ENCODE results near the gene VWA8. TPM values are rescaled to one million over a fixed set of nuclear protein-coding genes. Genes with fewer than 3 reads are reported as not detected.
"Not testable (repeated sequence)": the region's sequence is repeated elsewhere in the genome, so short reads cannot be mapped to it uniquely, and the experiment has no call there.

VWA8 gene
- total RNA-seq, 1 experiment from 2014 or later: 22.6 TPM

DNA sequence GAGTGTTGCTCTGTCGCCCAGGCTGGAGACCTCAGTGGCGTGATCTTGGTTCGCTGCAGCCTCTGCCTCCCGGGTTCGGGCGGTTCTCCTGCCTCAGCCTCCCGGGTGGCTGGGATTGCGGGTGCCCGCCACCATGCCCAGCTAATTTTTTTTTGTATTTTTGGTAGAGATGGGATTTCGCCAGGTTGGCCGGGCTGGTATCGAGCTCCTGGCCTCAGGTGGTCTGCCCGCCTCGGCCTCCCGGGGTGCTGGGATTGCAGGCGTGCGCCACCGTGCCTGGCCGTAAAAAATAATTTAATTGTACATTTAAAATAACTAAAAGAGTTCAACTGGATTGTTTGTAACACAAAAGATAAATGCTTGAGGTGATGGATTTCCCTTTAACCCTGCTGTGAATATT is 387.3 kb downstream of the VWA8 start:
- ATAC-seq, POLR2A ChIA-PET: not testable (repeated sequence)

DNA sequence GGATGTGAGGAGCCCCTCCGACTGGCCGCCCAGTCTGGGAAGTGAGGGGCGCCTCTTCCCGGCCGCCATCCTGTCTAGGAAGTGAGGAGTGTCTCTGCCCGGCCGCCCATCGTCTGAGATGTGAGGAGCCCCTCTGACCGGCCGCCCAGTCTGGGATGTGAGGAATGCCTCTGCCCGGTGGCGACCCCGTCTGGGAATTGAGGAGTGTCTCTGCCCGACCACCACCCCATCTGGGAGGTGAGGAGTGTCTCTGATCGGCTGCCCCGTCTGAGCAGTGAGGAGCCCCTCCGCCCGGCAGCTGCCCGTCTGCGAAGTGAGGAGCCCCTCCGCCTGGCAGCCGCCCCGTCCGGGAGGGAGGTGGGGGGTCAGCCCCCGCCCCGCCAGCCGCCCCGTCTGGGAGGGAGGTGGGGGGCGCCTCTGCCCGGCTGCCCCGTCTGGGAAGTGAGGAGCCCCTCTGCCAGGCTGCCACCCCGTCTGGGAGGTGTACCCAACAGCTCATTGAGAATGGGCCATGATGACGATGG is 389.0 kb downstream of the VWA8 start:
- H3K27ac ChIP-seq (ENCODE audit: low read depth, low read length); H3K9me2 ChIP-seq (ENCODE audit: insufficient read depth); H3K4me2 ChIP-seq (ENCODE audit: low read length); RAD21 ChIA-PET (ENCODE audit: low non-redundant PET in 1 of 2, low total read pairs in 2 of 2, uncharacterized antibody in 2 of 2, unreplicated experiment in 2 of 2); H3K9ac ChIP-seq (ENCODE audit: low read length); H3K4me3 ChIP-seq (replicated peaks in 1 of 2; ENCODE audit: low read depth in 1 of 2, low read length in 2 of 2); POLR2A ChIA-PET; H3K27me3 ChIP-seq (ENCODE audit: insufficient read depth, low read length); H4K20me1 ChIP-seq (ENCODE audit: insufficient read depth); ATAC-seq; CTCF ChIA-PET; H2AFZ ChIP-seq (ENCODE audit: low read depth, low read length, poor library complexity, severe bottlenecking); H3K9me3 ChIP-seq (ENCODE audit: control insufficient read depth in 1 of 2, insufficient read depth in 1 of 2, low read depth in 1 of 2, low read length in 2 of 2); intact Hi-C loops (cut with micrococcal nuclease); H3K4me1 ChIP-seq (ENCODE audit: control insufficient read depth in 1 of 2, insufficient read depth in 2 of 2, low read length in 2 of 2); H3K36me3 ChIP-seq (ENCODE audit: control insufficient read depth in 1 of 2, insufficient read depth in 2 of 2, low read length in 2 of 2); BruUV-seq (replicated peaks); DNase-seq (ENCODE audit: low read depth, low spot score); H3K79me2 ChIP-seq (ENCODE audit: insufficient read depth, low read length): not testable (repeated sequence)

More for the DNA sequence above, 387.3 kb downstream of the VWA8 start:
- H2AFZ ChIP-seq (ENCODE audit: low read depth, low read length, poor library complexity, severe bottlenecking); H3K27me3 ChIP-seq (ENCODE audit: insufficient read depth, low read length); H3K27ac ChIP-seq (ENCODE audit: low read depth, low read length); RAD21 ChIA-PET (ENCODE audit: low non-redundant PET in 1 of 2, low total read pairs in 2 of 2, uncharacterized antibody in 2 of 2, unreplicated experiment in 2 of 2); H3K9ac ChIP-seq (ENCODE audit: low read length); DNase-seq (ENCODE audit: low read depth, low spot score); intact Hi-C loops (cut with micrococcal nuclease); H3K9me3 ChIP-seq (ENCODE audit: control insufficient read depth in 1 of 2, insufficient read depth in 1 of 2, low read depth in 1 of 2, low read length in 2 of 2); H3K4me2 ChIP-seq (ENCODE audit: low read length); H4K20me1 ChIP-seq (ENCODE audit: insufficient read depth); H3K4me1 ChIP-seq (ENCODE audit: control insufficient read depth in 1 of 2, insufficient read depth in 2 of 2, low read length in 2 of 2); H3K4me3 ChIP-seq (replicated peaks in 1 of 2; ENCODE audit: low read depth in 1 of 2, low read length in 2 of 2); CTCF ChIA-PET; H3K36me3 ChIP-seq (ENCODE audit: control insufficient read depth in 1 of 2, insufficient read depth in 2 of 2, low read length in 2 of 2); H3K9me2 ChIP-seq (ENCODE audit: insufficient read depth); H3K79me2 ChIP-seq (ENCODE audit: insufficient read depth, low read length); BruUV-seq (replicated peaks): not testable (repeated sequence)

DNA sequence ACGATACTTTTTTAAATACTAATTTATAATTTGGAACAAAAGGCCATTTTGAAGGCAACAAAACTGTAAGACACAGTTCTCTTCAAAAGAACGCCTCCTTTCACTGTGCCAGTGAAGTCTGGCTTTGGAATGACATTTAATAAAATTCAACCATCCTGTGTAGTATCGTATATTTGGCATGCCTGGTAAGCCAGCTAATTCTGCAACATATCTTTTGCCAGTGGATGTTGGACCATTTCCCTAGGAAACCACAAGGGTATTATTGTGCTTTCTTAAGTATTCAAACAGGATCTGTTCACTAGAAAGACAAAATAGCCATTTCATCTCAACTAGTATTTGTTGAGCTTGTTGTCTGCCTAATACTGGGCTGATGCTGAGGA is 391.9 kb downstream of the VWA8 start:
- no peaks in the 10 kb centered on the region for H3K27me3 ChIP-seq (ENCODE audit: insufficient read depth, low read length)
- H3K36me3 ChIP-seq (ENCODE audit: control insufficient read depth in 1 of 2, insufficient read depth in 2 of 2, low read length in 2 of 2): no peaks in the 10 kb centered on the region
- TF ChIP-seq FOSL1 (IDR thresholded peaks at IDR 0.05; ENCODE audit: low read depth) (no peak), SIN3A (IDR thresholded peaks at IDR 0.05; ENCODE audit: low read depth) (no peak), CEBPB (IDR thresholded peaks at IDR 0.05; ENCODE audit: low read depth) (no peak), ZNF274 (IDR thresholded peaks at IDR 0.05; ENCODE audit: low read depth, low read length) (no peak), SP1 (IDR thresholded peaks at IDR 0.05; ENCODE audit: low read depth) (no peak), EZH2phosphoT487 (IDR thresholded peaks at IDR 0.05; ENCODE audit: borderline replicate concordance) (no peak), SRF (IDR thresholded peaks at IDR 0.05; ENCODE audit: low read depth) (no peak)
- H3K4me1 ChIP-seq (ENCODE audit: control insufficient read depth in 1 of 2, insufficient read depth in 2 of 2, low read length in 2 of 2): peaks cover under 1% of the 10 kb centered on the region in 2 experiments; a peak in 2 of 4 replicates
- ATAC-seq (no peak), DNase-seq (ENCODE audit: low read depth, low spot score) (no peak)
- no TSS peak for BruUV-seq (replicated peaks)
- no peaks in the 10 kb centered on the region for H3K9me2 ChIP-seq (ENCODE audit: insufficient read depth)
- H4K20me1 ChIP-seq (ENCODE audit: insufficient read depth): no peaks in the 10 kb centered on the region
- H3K4me2 ChIP-seq (ENCODE audit: low read length): no peak overlapping the region
- no peak overlapping the region for H3K27ac ChIP-seq (ENCODE audit: low read depth, low read length)
- ChIA-PET RAD21 (ENCODE audit: low non-redundant PET in 1 of 2, low total read pairs in 2 of 2, uncharacterized antibody in 2 of 2, unreplicated experiment in 2 of 2) (no interaction called here), POLR2A (no interaction called here), CTCF (no interaction called here)
- intact Hi-C loops (cut with micrococcal nuclease): no loop called here
- no peak overlapping the region for H3K4me3 ChIP-seq (replicated peaks in 1 of 2; ENCODE audit: low read depth in 1 of 2, low read length in 2 of 2)
- no peak overlapping the region for H2AFZ ChIP-seq (ENCODE audit: low read depth, low read length, poor library complexity, severe bottlenecking)
- no peaks in the 10 kb centered on the region for H3K9me3 ChIP-seq (ENCODE audit: control insufficient read depth in 1 of 2, insufficient read depth in 1 of 2, low read depth in 1 of 2, low read length in 2 of 2)
- no peaks in the 10 kb centered on the region for H3K79me2 ChIP-seq (ENCODE audit: insufficient read depth, low read length)
- H3K9ac ChIP-seq (ENCODE audit: low read length): no peak overlapping the region

Data from HCT116 (cell line).